Aorta (tissue), 5 donors: ENCODE data around the gene FUT4. TPM values are rescaled to one million over a fixed set of nuclear protein-coding genes. Genes with fewer than 3 reads are reported as not detected.
A peak's percentile ranks its signal among the peaks of the same experiment; 100 is the strongest.

ENCODE experiments used
- ATAC-seq: fragments of 200-7000 bp; cut with Tn5 transposase; one replicate; pipeline ENCODE4 v1.9.1; 2022; ENCODE audit warnings: moderate library complexity; ENCODE audit not compliant: low FRiP score
- DNase-seq, 2 donors: peaks; one replicate each; pipeline ENCODE4 v3.0.0-alpha.2; 2020
- H3K27ac ChIP-seq, 2 donors: one replicate each; pipeline ENCODE4 v1.5.1; 2013; ENCODE audit warnings: low read length in 2 of 2, mild to moderate bottlenecking in 2 of 2, moderate library complexity in 2 of 2, control low read depth in 1 of 2, inconsistent platforms in 1 of 2, low read depth in 1 of 2
- H3K27me3 ChIP-seq, 2 donors: one replicate each; pipeline ENCODE4 v1.6.1; 2013; ENCODE audit warnings: control low read depth in 1 of 2, low read length in 1 of 2, mild to moderate bottlenecking in 1 of 2, moderate library complexity in 1 of 2; ENCODE audit not compliant: insufficient read depth in 2 of 2, control insufficient read depth in 1 of 2
- H3K36me3 ChIP-seq, 2 donors: one replicate each; pipeline ENCODE4 v1.6.1; 2013; ENCODE audit warnings: control low read depth in 1 of 2, low read length in 1 of 2, mild to moderate bottlenecking in 1 of 2; ENCODE audit not compliant: insufficient read depth in 2 of 2, control insufficient read depth in 1 of 2
- H3K4me1 ChIP-seq, 2 donors: one replicate each; pipeline ENCODE4 v1.6.1; 2013; ENCODE audit warnings: low read length in 2 of 2, control low read depth in 1 of 2, mild to moderate bottlenecking in 1 of 2, moderate library complexity in 1 of 2; ENCODE audit not compliant: insufficient read depth in 2 of 2, control insufficient read depth in 1 of 2
- H3K4me3 ChIP-seq, 2 donors: one replicate each; pipeline ENCODE4 v1.5.1; 2013; ENCODE audit warnings: low read length in 2 of 2, control low read depth in 1 of 2, mild to moderate bottlenecking in 1 of 2
- H3K9me3 ChIP-seq: one replicate; pipeline ENCODE4 v1.6.1; 2013; ENCODE audit warnings: mild to moderate bottlenecking, low read length; ENCODE audit not compliant: control insufficient read depth
- WGBS, 2 donors: extraction: QIAGEN DNeasy Blood & Tissue Kit; methylation state at CpG; one replicate each; pipeline ENCODE4 v1.1.7; 2013; 5-methylcytosine and 5-hydroxymethylcytosine counted together
- intact Hi-C, 2 donors: fragments of 100-400 bp; cut with DNase I; formaldehyde crosslinking; loops; one replicate each; pipeline versions ENCODE4 v1.14.2 to v1.15.0; 2022
- polyA plus RNA-seq, 2 donors: library from polyadenylated mRNA; stranded (reverse); fragments of 200-250 nt; gene quantifications; one replicate each; pipeline ENCODE4 v1.2.3, GENCODE V29; 2013
- total RNA-seq, 2 donors: library from RNA; stranded (reverse); fragmentation: NEBNext Ultra II Directional; extraction: Animal tissue kit (Norgen Biotek cat#: 25700); gene quantifications; one replicate each; pipeline ENCODE4 v1.2.1, GENCODE V29; 2021
- donor health status: healthy with polysubstance abuse.
- donor health status: Bipolar disorder and iron deficiency.
- donor health status: DM: no; HTN: no; CAD: no.
- donor health status: DM: no; HTN: no; CAD: no.
- donor health status: DM: yes; HTN: yes; CAD: no.

The FUT4 gene
- total and polyA plus RNA-seq, 4 donors, result 2.6 to 9.7 (median 6.3) TPM

DNA sequence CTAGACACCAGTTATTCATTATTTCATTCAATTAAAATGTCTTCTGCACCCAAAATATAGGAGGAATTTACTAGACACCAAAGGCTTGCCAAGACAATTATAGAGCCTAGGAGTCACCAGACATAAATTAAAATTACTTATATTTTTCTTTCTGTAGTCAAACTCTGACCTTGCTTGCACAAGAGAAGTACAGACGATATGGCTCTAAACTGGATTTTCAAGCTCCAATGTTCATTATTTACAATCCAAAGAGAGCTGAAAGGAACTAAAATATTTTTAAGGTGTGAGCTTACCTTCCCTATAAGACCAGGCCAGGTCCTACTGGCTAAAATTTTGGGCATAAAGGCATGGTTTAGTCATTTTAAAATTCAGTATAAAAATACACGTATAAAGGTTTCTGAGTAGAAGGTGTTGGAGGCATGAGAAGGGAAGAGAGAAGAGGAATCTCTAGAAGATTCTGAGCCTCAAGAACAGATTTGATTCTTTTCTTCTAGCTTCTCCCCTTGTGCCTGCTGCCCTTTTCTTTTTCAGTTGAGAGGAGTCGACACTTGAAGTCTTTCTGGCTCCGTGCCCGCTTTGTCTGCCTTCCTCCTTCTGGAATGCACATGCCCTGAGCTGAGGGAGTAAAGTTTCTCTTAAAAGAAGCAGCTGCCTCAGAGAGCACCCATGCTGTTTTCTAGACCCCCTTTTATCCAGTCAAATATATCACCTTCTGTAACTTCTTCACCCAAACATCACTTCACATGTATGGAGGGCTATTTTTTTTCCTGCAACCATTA lies 18.0 kb upstream of the FUT4 start:
- Histone ChIP-seq H3K36me3 (no peaks in the 10 kb centered on the region), H3K27ac (no peak overlapping the region), H3K9me3 (peaks cover 1% of the 10 kb centered on the region), H3K27me3 (no peaks in the 10 kb centered on the region), H3K4me1 (peaks cover 3 to 10% of the 10 kb centered on the region in 2 donors), H3K4me3 (no peak overlapping the region)
- DNase-seq (peak; percentile 82 to 92), ATAC-seq (no peak)
- 21 to 29% methylated on average over 5 of the region's 5 CpGs for WGBS, 2 donors
- intact Hi-C loops, result no loop called here

DNA sequence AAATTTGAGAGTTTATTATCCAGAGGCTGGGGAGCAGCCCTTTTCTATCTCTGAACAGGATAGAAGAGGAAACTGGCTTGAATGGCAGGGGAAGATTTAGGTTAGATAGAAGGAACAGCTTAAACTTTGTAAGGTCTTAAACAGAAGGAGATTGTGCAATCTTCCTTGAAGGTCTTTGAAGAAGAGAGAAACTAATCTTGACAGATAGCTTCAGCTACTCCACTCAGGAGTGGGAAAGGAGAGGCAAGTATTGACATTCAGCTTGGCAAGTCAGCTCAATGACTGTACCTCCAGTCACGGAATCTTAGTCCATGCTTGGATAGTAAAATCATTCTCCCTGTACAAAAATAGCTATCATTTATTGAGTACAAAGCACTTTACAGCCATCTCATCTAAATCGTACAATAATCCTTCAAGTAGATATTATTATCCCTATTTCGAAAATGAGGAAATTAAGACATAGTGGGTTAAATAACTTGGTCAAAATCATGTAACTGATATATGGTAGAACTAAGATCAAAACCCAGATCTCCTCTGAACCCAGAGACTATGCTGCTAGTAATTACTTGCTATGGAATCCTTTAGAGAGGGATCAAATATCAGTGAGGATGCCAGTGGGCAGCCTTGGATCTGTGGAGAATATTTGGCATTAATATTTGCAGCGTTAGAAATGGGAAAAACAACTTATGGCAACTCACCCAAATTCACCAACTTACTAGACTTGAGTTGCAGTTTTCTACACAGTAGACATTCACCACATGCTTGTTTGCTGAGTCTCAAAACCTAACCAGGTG lies 16.9 kb upstream of the FUT4 start:
- no peak overlapping the region for H3K4me3 ChIP-seq

DNA sequence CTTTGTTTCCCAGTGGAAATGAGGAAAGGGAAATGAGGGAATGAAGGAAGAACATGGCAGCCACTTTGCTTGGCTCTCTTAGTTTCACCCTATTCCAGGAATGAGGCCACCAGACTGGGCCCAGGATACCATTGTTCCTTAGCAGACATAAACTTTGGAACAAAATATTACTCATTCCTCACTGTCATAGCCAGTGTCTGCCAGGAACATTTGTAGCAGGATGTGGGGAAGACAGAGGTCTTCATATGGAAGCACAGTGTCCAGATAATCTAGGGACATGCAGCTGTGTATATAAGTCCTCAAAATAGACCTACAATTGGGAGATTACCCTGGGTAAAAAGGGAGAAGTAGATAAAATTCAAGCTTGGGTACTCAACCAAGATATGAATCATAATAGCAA lies 15.2 kb upstream of the FUT4 start:
- no peak overlapping the region for H3K4me3 ChIP-seq
- intact Hi-C loops, result no loop called here
- no peak overlapping the region for H3K27ac ChIP-seq
- H3K4me1 ChIP-seq, result peaks cover 3 to 10% of the 10 kb centered on the region in 2 donors
- H3K27me3 ChIP-seq, result no peaks in the 10 kb centered on the region
- H3K9me3 ChIP-seq, result peaks cover 1% of the 10 kb centered on the region
- no peaks in the 10 kb centered on the region for H3K36me3 ChIP-seq
- no peak for ATAC-seq
- no peak for DNase-seq

More for the DNA sequence above, 16.9 kb upstream of the FUT4 start:
- H3K27me3 ChIP-seq, result no peaks in the 10 kb centered on the region
- ATAC-seq (no peak), DNase-seq (no peak)
- peaks cover 1% of the 10 kb centered on the region for H3K9me3 ChIP-seq
- intact Hi-C loops, result no loop called here
- WGBS, 2 donors, result 42 to 51% methylated on average over 4 of the region's 4 CpGs
- no peaks in the 10 kb centered on the region for H3K36me3 ChIP-seq
- peaks cover 3 to 10% of the 10 kb centered on the region in 2 donors for H3K4me1 ChIP-seq
- no peak overlapping the region for H3K27ac ChIP-seq

DNA sequence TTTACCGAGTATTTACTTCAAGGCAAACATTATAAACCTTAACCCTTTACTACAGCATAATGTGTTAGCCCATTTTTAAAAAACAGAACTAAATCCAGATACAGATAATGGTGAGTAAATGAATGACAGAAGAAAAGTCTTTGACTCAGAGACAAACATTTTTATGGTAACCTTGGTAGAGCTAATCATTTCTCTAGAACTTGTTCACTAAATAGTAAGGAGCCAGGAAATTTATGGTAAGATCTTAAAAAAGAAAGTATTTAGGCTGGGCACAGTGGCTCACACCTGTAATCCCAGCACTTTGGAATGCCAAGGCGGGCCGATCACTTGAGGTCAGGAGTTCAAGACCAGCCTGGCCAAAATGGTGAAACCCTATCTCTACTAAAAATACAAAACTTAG lies 11.5 kb upstream of the FUT4 start:
- no peak for ATAC-seq
- Histone ChIP-seq H3K9me3 (peaks cover 1% of the 10 kb centered on the region), H3K27ac (no peak overlapping the region), H3K36me3 (no peaks in the 10 kb centered on the region), H3K4me1 (peaks cover 3 to 4% of the 10 kb centered on the region in 2 donors), H3K27me3 (no peaks in the 10 kb centered on the region), H3K4me3 (no peak overlapping the region)
- intact Hi-C loops, result no loop called here
- WGBS, 2 donors, result 83 to 90% methylated on average over 3 of the region's 3 CpGs
- DNase-seq, result no peak

DNA sequence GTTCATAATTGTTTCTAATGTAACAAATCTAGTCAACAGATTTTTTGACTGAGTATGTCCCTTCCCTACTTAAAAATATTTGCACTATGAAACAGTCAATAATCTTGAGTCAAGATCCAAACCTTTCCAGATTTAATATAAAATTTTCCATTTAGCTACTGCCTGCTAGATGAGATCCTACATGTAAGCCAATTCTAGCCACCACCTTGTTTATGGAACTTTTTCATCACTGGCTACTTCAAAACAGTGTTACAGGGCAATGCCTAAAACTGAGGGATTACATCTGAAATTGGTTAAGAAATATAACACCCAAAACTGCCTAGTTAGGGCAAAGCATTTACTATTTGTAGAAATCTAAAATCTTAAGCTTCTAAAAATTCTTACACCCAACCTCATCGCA lies 10.5 kb upstream of the FUT4 start:
- Histone ChIP-seq H3K9me3 (peaks cover 1% of the 10 kb centered on the region), H3K4me3 (no peak overlapping the region), H3K27me3 (no peaks in the 10 kb centered on the region), H3K4me1 (peaks cover 3 to 4% of the 10 kb centered on the region in 2 donors), H3K36me3 (no peaks in the 10 kb centered on the region), H3K27ac (peak overlapping the region in 1 of 2 donors; percentile 87)
- 43 to 54% methylated on average over 1 of the region's 1 CpG for WGBS, 2 donors
- ATAC-seq, result no peak
- intact Hi-C loops, result no loop called here
- DNase-seq, result no peak

DNA sequence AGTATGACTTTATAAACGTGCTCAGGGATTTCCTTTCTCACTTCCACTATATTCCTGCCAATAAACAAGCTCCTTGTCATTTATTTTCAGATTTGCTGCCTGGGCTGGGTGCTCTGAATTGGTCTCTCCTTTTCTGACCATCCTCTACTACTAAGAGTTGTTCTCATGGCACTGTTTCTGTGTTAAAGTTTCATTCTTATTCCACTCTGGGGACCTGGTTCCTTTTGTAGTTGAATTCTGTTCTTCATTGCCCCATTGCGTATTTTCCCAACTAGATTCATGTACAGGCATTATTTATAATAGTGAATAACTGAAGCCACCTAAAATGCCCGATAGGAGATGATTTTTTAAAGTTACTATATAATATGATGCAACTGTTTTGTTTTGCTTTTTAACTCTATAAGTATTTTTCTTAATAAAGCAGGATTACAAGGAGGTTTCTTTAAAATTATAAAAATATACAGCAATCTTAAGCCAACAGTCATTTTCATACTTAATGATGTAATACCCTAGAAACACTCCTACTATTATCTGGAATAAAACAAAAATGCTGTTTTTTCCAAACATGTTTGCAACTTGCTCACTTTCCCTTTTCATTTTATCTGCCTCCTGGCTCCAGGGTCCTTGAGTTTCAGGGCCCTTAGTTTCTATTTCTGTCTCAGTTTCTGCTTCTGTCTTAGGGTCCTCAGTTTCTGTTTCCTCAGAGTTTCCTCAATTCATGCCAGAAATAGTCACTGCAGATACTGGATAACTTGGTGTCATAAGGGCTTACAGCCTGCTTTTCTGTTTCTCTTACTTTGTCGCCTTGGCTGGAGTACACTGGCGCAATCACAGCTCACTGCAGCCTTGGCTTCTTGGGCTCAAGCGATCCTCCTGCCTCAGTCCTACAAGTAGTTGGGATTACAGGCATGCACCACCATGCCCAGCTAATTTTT lies 9.8 kb upstream of the FUT4 start:
- peak in 1 of 2 donors; percentile 63 for DNase-seq
- intact Hi-C loops, result no loop called here
- Histone ChIP-seq H3K27ac (peak overlapping the region; percentile 64 to 87), H3K9me3 (peaks cover 1% of the 10 kb centered on the region), H3K4me3 (peak overlapping the region in 1 of 2 donors; percentile 11), H3K4me1 (peaks cover 0 to 3% of the 10 kb centered on the region in 2 donors), H3K36me3 (no peaks in the 10 kb centered on the region), H3K27me3 (no peaks in the 10 kb centered on the region)
- ATAC-seq, result peak; percentile 75
- WGBS, 2 donors, result 3 to 5% methylated on average over 6 of the region's 6 CpGs

DNA sequence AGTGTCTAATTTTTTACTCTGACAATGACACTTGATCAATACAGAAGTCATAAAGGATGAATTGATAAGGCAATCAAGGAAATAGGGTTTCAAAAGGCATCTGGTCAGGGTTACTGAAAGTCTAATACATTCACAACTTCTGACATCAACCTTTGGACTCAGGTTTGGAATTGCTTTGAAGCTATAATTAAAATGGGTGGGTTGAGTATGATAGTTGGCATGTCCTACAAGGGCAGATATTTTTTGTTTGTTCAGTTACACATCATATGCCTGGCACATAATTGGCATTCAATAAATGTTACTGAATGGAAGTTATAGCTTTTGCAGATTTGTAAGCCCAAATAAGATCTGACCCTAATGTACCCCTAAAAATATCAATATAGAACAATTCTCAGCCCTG lies 7.3 kb upstream of the FUT4 start:
- Histone ChIP-seq H3K27me3 (no peaks in the 10 kb centered on the region), H3K4me3 (no peak overlapping the region), H3K36me3 (no peaks in the 10 kb centered on the region), H3K9me3 (no peaks in the 10 kb centered on the region), H3K27ac (no peak overlapping the region), H3K4me1 (peaks cover 0 to 3% of the 10 kb centered on the region in 2 donors)
- DNase-seq (no peak), ATAC-seq (no peak)
- intact Hi-C loops, result no loop called here

DNA sequence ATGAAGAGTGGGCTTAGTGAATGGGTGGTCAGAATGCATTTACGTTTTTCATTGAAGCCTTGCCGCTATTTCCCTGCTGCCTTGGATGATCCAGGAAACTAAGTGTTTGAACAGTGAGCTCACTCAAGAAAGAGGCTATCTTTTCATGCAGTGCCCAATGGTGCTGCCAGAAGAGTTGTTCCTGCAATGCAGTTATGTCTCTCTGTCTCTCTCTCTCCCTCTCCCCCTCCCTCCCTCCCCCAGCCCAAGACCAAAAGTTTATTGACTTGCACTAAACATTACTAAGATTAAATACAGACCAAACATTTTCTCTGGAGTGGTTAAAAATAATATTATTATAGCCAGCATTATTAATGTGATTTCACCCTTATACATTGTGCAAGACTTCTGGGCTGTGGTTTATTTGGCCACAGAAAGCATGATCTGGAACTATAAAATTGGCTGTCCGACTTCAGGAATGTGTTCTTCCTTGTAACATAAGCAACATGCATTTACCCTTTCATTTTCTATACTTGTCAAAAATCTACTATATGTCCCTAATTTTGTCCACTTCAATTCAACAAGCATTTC lies 6.6 kb upstream of the FUT4 start:
- intact Hi-C loops, result no loop called here
- H3K27ac ChIP-seq, result peak overlapping the region; percentile 43 to 57
- peaks cover 0 to 3% of the 10 kb centered on the region in 2 donors for H3K4me1 ChIP-seq
- 3 to 4% methylated on average over 3 of the region's 3 CpGs for WGBS, 2 donors
- DNase-seq, result no peak
- ATAC-seq, result peak; percentile 61
- no peaks in the 10 kb centered on the region for H3K27me3 ChIP-seq
- no peaks in the 10 kb centered on the region for H3K9me3 ChIP-seq
- H3K4me3 ChIP-seq, result no peak overlapping the region
- H3K36me3 ChIP-seq, result no peaks in the 10 kb centered on the region
